Body of pancreas (tissue), 4 donors: Measurements from ENCODE around the gene KLHL25. TPM values are rescaled to one million over a fixed set of nuclear protein-coding genes. Genes with fewer than 3 reads are reported as not detected.

ENCODE experiments used
- ATAC-seq: fragments of 150-250 bp; one replicate; pipeline ENCODE4 v1.9.1; 2016
- DNase-seq, 4 donors: peaks; one replicate each; pipeline ENCODE4 v3.0.0-alpha.2; 2019
- H3K27ac ChIP-seq, 4 donors: fragments of 200-600 bp; sonication (generic); 1 replicate in 3 of 4; 2 replicates in 1 of 4; pipeline versions ENCODE4 v1.5.1 to v1.6.1; 2016 to 2019; ENCODE audit warnings: mild to moderate bottlenecking in 1 of 4, mixed read lengths in 1 of 4, moderate library complexity in 1 of 4
- H3K27me3 ChIP-seq, 2 donors: fragments of 200-600 bp; sonication (generic); one replicate each; pipeline ENCODE4 v1.6.0; 2016; ENCODE audit warnings: mild to moderate bottlenecking in 1 of 2
- H3K36me3 ChIP-seq, 2 donors: fragments of 200-600 bp; sonication (generic); replicated peaks in 1 of 2; 2 replicates each; pipeline ENCODE4 v1.5.1; 2016; ENCODE audit warnings: low read depth in 2 of 2; ENCODE audit not compliant: insufficient read depth in 1 of 2
- H3K4me1 ChIP-seq: fragments of 200-600 bp; sonication (generic); one replicate; pipeline ENCODE4 v1.6.0; 2016
- H3K4me3 ChIP-seq, 2 donors: fragments of 200-600 bp; sonication (generic); 1 replicate in 1 of 2; 2 replicates in 1 of 2; pipeline ENCODE4 v1.5.1; 2016 to 2019
- H3K9me3 ChIP-seq, 3 donors: fragments of 200-600 bp; sonication (generic); 1 replicate in 2 of 3; 2 replicates in 1 of 3; pipeline ENCODE4 v1.5.1; 2016
- POLR2A ChIP-seq, 3 donors: fragments of 450-650 bp; IDR thresholded peaks; one replicate each; pipeline ENCODE4 v1.6.1; 2016; ENCODE audit warnings: antibody characterized with exemption in 3 of 3, mild to moderate bottlenecking in 2 of 3
- WGBS, 2 donors: methylation state at CpG; one replicate each; pipeline ENCODE4 v1.1.5; 2017; 5-methylcytosine and 5-hydroxymethylcytosine counted together
- intact Hi-C: fragments of 100-400 bp; cut with DNase I; formaldehyde crosslinking; loops from one replicate; pipeline ENCODE4 v1.15.1; 2023
- microRNA counts, 2 donors: library from miRNA; unstranded; fragments of <30 nt; microRNA quantifications; one replicate each; lab custom pipeline; 2017
- microRNA-seq, 2 donors: library from miRNA; unstranded; fragments of <30 nt; microRNA quantifications; one replicate each; pipeline ENCODE4, GENCODE V29; 2016; ENCODE audit warnings: borderline number of aligned reads in 2 of 2, borderline replicate concordance in 2 of 2
- small RNA-seq: library from RNA; depleted of rRNA; stranded (forward); fragments of <200 nt; gene quantifications from one replicate; pipeline ENCODE3, GENCODE V24; 2016
- total RNA-seq, 2 donors: library from RNA; depleted of rRNA; stranded (reverse); fragments of >200 nt; gene quantifications; one replicate each; pipeline ENCODE4 v1.1.0, GENCODE V29; 2016
- TF ChIP-seq, protein P1 (sequence below), 7 experiments: fragments of 450-650 bp in 4 of 7; fragments of 200-600 bp in 3 of 7; sonication (generic) in 3 of 7; IDR thresholded peaks; one replicate each; pipeline ENCODE4 v1.5.1; 2016 to 2019; ENCODE audit warnings: antibody characterized with exemption in 7 of 7

KLHL25 gene
- total RNA-seq, 2 donors from 2014 or later = 1.3 to 7.6 TPM

DNA sequence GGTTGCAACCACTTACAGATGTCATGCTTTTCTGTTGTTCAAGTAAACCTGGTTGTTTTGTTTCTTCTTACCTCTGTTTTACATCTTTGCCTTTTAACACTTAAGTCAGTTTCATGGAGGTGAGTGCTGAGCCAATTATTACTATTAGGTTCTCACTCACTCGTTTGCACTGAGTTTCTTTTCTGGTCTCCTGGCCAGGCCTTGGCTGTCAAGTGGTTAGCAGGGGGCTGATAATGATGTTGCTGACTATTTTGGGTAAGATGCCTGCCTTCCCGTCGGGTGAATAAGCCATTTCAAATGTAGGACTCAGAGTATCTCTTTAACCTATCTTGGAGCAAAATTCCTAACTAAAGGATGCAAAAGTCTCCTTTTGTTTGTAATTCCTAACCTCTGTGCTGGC is 78.5 kb downstream of the KLHL25 start:
- H3K27me3 ChIP-seq = no peaks in the 10 kb centered on the region
- H3K36me3 ChIP-seq = peaks cover 0 to 32% of the 10 kb centered on the region in 2 donors
- TF ChIP-seq, protein P1, sequence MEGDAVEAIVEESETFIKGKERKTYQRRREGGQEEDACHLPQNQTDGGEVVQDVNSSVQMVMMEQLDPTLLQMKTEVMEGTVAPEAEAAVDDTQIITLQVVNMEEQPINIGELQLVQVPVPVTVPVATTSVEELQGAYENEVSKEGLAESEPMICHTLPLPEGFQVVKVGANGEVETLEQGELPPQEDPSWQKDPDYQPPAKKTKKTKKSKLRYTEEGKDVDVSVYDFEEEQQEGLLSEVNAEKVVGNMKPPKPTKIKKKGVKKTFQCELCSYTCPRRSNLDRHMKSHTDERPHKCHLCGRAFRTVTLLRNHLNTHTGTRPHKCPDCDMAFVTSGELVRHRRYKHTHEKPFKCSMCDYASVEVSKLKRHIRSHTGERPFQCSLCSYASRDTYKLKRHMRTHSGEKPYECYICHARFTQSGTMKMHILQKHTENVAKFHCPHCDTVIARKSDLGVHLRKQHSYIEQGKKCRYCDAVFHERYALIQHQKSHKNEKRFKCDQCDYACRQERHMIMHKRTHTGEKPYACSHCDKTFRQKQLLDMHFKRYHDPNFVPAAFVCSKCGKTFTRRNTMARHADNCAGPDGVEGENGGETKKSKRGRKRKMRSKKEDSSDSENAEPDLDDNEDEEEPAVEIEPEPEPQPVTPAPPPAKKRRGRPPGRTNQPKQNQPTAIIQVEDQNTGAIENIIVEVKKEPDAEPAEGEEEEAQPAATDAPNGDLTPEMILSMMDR (IDR thresholded peaks at IDR 0.05) = no peak
- TF ChIP-seq POLR2A (IDR thresholded peaks at IDR 0.05) = no peak
- H3K9me3 ChIP-seq = no peaks in the 10 kb centered on the region
- no peak overlapping the region for H3K4me3 ChIP-seq
- DNase-seq (no peak), ATAC-seq (no peak)
- H3K27ac ChIP-seq = no peak overlapping the region
- 55 to 66% methylated on average over 3 of the region's 3 CpGs for WGBS, 2 donors
- peaks cover 19% of the 10 kb centered on the region for H3K4me1 ChIP-seq
- intact Hi-C loops = no loop called here

DNA sequence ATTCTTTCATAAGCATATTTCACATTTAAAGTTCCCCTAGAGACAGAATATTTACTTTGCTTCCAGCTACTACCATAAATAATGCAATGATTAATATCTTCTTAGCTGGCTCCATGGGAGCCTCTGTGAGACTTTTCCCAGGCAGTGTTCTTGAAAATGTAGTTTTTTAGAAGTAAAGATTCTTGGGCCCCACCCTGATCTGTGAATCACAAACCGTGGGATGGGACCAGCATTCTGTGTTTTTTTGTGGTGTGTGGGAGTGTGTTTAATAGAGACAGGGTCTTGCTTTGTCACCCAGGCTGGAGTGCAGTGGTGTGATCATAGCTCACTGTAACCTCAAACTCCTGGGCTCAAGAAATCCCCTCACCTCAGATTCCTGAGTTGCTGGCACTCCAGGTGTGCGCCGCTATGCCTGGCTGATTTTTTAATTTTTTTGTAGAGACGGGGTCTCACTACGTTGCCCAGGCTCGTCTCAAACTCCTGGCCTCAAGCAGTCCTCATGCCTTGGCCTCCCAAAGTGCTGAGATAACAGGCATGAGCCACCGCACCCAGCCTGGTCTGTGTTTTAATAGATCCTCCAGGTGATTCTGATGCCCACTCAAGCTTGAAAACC is 83.0 kb downstream of the KLHL25 start:
- no peak for ATAC-seq
- intact Hi-C loops = no loop called here
- TF ChIP-seq, protein P1 (IDR thresholded peaks at IDR 0.05) = no peak
- TF ChIP-seq POLR2A (IDR thresholded peaks at IDR 0.05) = no peak
- Histone ChIP-seq H3K27ac (no peak overlapping the region), H3K4me3 (no peak overlapping the region), H3K36me3 (peaks cover 0 to 26% of the 10 kb centered on the region in 2 donors), H3K9me3 (no peaks in the 10 kb centered on the region), H3K4me1 (peaks cover 41% of the 10 kb centered on the region), H3K27me3 (no peaks in the 10 kb centered on the region)
- DNase-seq = no peak
- 92 to 94% methylated on average over 7 of the region's 7 CpGs for WGBS, 2 donors

DNA sequence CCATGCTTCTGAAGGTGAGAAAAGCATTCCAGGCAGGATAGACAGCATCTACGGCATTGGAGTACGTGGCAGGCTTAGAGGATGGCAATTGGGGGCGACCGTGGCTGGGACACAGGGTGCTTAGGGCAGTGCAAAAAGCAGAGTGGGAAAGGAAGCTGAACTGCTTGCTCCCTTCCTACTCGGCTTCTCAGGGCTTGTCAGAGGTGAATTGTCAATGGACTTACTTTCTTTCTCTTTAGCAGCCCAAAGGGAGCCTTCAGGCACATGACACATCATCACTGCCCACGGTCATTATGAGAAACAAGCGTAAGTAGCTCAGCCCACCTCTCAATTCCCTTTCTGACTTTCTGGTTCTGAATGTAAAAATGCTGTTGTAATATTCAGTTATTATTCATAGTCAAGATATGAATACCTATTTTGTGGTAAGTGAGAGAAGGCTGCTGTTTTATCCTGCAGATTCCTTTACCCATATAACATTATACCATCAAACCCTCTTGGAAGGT is 84.3 kb downstream of the KLHL25 start:
- Histone ChIP-seq H3K4me3 (no peak overlapping the region), H3K36me3 (peaks cover 0 to 21% of the 10 kb centered on the region in 2 donors), H3K27me3 (no peaks in the 10 kb centered on the region), H3K4me1 (peaks cover 46% of the 10 kb centered on the region), H3K27ac (peak overlapping the region in 1 of 4 donors; percentile 79), H3K9me3 (no peaks in the 10 kb centered on the region)
- DNase-seq (no peak), ATAC-seq (no peak)
- intact Hi-C loops = no loop called here
- TF ChIP-seq, protein P1 (IDR thresholded peaks at IDR 0.05) = no peak
- no peak for TF ChIP-seq POLR2A (IDR thresholded peaks at IDR 0.05)
- 93 to 96% methylated on average over 7 of the region's 7 CpGs for WGBS, 2 donors

MicroRNAs encoded within 50 kb of the gene (microRNA counts, 767-probe panel; counts per million panel counts)
- microRNA hsa-miR-1276 (lab: Ali Mortazavi, UCI) = 0 to 736 counts per million in 2 donors

Small RNA genes lying within 50 kb of the gene (microRNA-seq; reads per million reads assigned to microRNA genes)
- gene MIR1276 = 0 reads per million in 2 donors
- 0 reads per million in 2 donors for gene MIR548AP

Small RNA genes lying within 50 kb of the gene (small RNA-seq; reads per million reads assigned to genes)
- gene AC021739.1 (not detected), gene MIR1276 (not detected), gene MIR548AP (not detected), gene RNU6-231P (not detected)
